Stimulated activated CD4-positive, alpha-beta T cell treated with anti-CD3 and anti-CD28 coated beads, Interleukin-1b, Interleukin-23, amount 100 ng/mL, for 48 hours (primary cell): ENCODE results near the gene CMTM7.

Experiments used
- DNase-seq: peaks from one replicate; pipeline ENCODE4 v3.0.0-alpha.2; 2020

Gene CMTM7

DNA sequence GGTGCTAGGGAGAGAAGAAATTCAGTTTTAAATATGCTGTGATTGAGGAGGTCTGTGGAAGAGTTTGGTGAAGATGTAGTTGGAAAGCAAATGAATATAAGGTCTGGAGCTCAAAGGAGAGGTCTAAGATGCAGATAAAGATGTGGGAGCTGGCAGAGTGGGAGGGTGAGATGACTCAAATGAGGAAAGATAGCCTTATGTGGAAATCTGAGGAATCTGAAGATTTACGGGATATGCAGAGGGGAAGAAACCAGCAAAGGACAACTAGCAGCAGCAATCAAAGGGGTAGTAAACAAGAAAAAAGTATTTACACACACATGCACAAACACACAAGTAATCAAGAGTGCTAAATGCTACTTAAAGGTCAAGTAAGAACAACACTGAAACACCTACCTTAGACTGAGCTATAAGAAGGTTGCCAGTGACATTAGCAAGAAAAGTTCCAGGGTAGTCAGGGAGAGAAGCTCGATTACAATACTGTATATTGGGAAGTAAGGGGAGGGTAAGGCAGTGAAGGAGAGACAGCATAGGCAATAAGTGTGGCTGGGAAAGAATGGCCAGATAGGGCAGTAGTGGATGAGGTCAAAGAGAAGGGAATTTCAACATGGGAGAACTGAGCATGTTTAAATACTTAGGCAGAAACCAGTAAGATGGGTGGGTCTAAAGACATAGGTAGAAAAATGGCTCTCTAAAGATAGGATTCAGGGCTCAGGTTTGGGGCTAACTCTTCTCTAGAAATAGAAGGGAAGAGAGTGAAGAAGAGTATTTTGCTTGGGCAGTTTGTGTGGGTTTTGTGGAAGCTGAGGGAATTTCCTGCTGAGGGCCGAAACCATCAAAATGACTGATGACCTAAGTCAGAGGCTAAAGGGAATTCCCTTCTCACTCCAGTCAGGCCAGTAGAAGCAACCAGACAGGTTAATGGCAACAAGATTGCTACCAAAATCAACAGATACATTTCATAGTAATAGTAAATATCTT, 102.1 kb downstream of the CMTM7 start:
- DNase-seq: no peak

GRCh38 chr3:32495085-32495484, 103.4 kb downstream of the CMTM7 start:
- no peak for DNase-seq

DNA sequence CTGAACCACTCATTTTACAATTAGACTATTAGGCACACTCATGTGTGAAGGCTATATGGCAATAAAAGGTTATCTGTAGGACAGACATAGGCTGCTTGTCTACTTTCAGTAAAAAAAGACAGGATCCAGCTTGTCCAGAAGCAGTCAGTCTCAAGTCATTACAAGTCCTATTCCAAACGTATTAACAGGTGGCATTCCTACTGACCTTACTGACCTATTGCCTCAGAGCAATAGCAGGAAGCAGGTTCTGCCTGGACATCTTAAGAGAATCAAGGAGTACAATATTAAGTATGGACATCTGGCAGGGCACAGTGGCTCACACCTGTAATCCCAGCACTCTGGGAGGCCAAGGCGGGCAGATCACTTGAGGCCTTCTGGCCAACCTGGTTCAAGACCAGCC, 104.0 kb downstream of the CMTM7 start:
- DNase-seq: no peak

- DNase-seq: no peak
Observed at GRCh38 chr3:32498252-32498651, 106.6 kb downstream of the CMTM7 start.

DNA sequence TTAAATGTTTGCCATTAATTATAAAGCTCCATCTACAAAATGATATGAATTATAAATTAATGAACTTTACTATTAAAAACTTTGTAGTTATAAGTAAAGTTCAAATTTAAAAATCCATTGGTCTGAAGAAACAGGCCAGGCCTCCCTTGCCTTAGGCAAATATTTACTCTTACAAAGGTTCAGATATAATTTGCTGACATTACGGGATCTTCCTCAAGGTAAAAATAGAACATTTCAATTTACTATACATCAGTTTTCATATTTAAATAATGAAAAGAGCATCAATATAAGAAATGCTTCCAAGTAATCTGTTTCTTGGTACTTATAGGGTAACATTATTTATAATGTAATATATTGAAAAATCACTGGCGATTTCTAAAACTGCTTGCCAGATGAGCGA, 107.3 kb downstream of the CMTM7 start:
- no peak for DNase-seq

GRCh38 chr3:32499585-32499984, 107.9 kb downstream of the CMTM7 start:
- no peak for DNase-seq

GRCh38 chr3:32500231-32500630, 108.6 kb downstream of the CMTM7 start:
- no peak for DNase-seq

- no peak for DNase-seq
Observed at GRCh38 chr3:32500880-32501782, 109.5 kb downstream of the CMTM7 start.

DNA sequence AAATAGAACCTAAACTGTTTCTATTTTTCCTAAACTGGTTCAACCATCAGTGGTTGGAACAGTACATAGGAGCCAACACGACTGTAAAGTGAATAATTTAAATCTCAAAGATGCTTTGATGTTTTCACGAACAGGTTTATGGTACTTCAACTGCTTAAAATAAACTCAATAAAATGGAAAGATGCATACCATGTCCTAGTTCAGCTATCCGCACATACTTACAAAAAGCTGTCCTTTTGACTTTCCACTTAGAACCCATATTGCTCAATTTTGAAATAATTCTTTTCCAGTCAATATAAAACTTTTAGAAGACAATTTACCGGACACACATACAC, 110.1 kb downstream of the CMTM7 start:
- DNase-seq: no peak

- DNase-seq: peak; percentile 70
Observed at GRCh38 chr3:32502118-32502945, 110.7 kb downstream of the CMTM7 start, which contains the start of gene CMTM6. Gene CMTM6, minus strand, starts transcription at chr3:32502852. Its CDS starts 107 bp downstream, at chr3:32502745.

DNA sequence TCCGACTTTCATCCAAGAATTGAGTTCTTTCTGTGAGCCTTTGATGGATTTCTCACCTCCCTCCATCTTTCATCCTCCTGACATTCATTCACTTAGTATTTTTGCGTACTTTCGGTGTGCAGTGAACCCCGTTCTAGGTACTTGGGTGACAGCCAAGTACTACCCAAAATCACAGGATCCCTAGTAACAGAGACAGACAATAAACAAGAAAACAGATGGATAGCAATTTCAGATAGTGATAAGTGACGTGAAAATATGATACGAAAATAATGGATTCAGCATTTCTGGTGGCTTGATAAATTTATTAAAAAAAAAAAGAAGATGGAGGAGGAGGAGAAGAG, 111.3 kb downstream of the CMTM7 start:
- DNase-seq: no peak
